Neural cell (in vitro differentiated cells): Measurements from ENCODE around the gene FTL. TPM values are rescaled to one million over a fixed set of nuclear protein-coding genes. Genes with fewer than 3 reads are reported as not detected.

Source experiments
- H2AFZ ChIP-seq: fragments of 200-600, 300-800 bp; sonication (generic), shearing (Covaris generic); 2 replicates; pipeline ENCODE4 v1.6.0; 2014; ENCODE audit warnings: low read depth, mild to moderate bottlenecking, antibody characterized with exemption, low read length, moderate library complexity
- H3F3A ChIP-seq: fragments of 200-600 bp; shearing (Covaris generic); 2 replicates; pipeline ENCODE4 v1.6.1; 2016; ENCODE audit warnings: mild to moderate bottlenecking, moderate library complexity, mixed read lengths, antibody characterized with exemption, low read length; ENCODE audit not compliant: insufficient read depth, poor library complexity, severe bottlenecking
- H3K27ac ChIP-seq: fragments of 200-600, 300-800 bp; sonication (generic), shearing (Covaris generic); 2 replicates; pipeline ENCODE4 v1.5.1; 2014; ENCODE audit warnings: mild to moderate bottlenecking, low read length, moderate library complexity
- H3K27me3 ChIP-seq: fragments of 300-800, 200-600 bp; sonication (generic), shearing (Covaris generic); 2 replicates; pipeline ENCODE4 v1.6.0; 2014; ENCODE audit warnings: mild to moderate bottlenecking, low read depth, low read length, moderate library complexity; ENCODE audit not compliant: insufficient read depth
- H3K36me3 ChIP-seq: fragments of 300-800, 200-600 bp; sonication (generic), shearing (Covaris generic); 2 replicates; pipeline ENCODE4 v1.5.1; 2014; ENCODE audit warnings: mild to moderate bottlenecking, antibody characterized with exemption, low read length, moderate library complexity; ENCODE audit not compliant: insufficient read depth
- H3K4me2 ChIP-seq: fragments of 300-800, 200-600 bp; sonication (generic), shearing (Covaris generic); 2 replicates; pipeline ENCODE4 v1.6.0; 2014; ENCODE audit warnings: mild to moderate bottlenecking, low read length
- H3K4me3 ChIP-seq: fragments of 300-800, 200-600 bp; sonication (generic), shearing (Covaris generic); 2 replicates; pipeline ENCODE4 v1.5.1; 2014; ENCODE audit warnings: mild to moderate bottlenecking, low read length, moderate library complexity
- H3K79me2 ChIP-seq: fragments of 200-600 bp; shearing (Covaris generic); replicated peaks from 2 replicates; pipeline ENCODE4 v1.6.0; 2014; ENCODE audit warnings: mild to moderate bottlenecking, low read length, moderate library complexity; ENCODE audit not compliant: insufficient read depth
- H3K9ac ChIP-seq: fragments of 300-800, 200-600 bp; sonication (generic), shearing (Covaris generic); 2 replicates; pipeline ENCODE4 v1.6.1; 2016; ENCODE audit warnings: mild to moderate bottlenecking, low read length, mixed read lengths
- H3K9me2 ChIP-seq: fragments of 200-600 bp; shearing (Covaris generic); 2 replicates; pipeline ENCODE4 v1.6.1; 2016; ENCODE audit warnings: mild to moderate bottlenecking, low read length, mixed read lengths; ENCODE audit not compliant: insufficient read depth
- H3K9me3 ChIP-seq: fragments of 200-600, 300-800 bp; sonication (generic), shearing (Covaris generic); 2 replicates; pipeline ENCODE4 v1.6.1; 2016; ENCODE audit warnings: mild to moderate bottlenecking, mixed run types, low read length, moderate library complexity, mixed read lengths
- H4K20me1 ChIP-seq: fragments of 200-600 bp; shearing (Covaris generic); 2 replicates; pipeline ENCODE4 v1.6.1; 2016; ENCODE audit warnings: mild to moderate bottlenecking, mixed run types; ENCODE audit not compliant: insufficient read depth
- CTCF ChIP-seq: fragments of 450-650 bp; IDR thresholded peaks from 2 replicates; pipeline ENCODE4 v1.5.1; 2014; ENCODE audit warnings: antibody characterized with exemption, mild to moderate bottlenecking, moderate library complexity; ENCODE audit not compliant: poor library complexity, severe bottlenecking
- EP300 ChIP-seq: fragments of 450-650 bp; conservative IDR thresholded peaks from 2 replicates; pipeline ENCODE4 v1.6.1; 2014; ENCODE audit warnings: antibody characterized with exemption, mild to moderate bottlenecking, moderate library complexity; ENCODE audit not compliant: poor library complexity, severe bottlenecking
- EZH2 ChIP-seq: fragments of 200-600, 300-800 bp; shearing (Covaris generic), sonication (generic); IDR thresholded peaks from 2 replicates; pipeline ENCODE4 v1.6.1; 2014; ENCODE audit warnings: antibody characterized with exemption, low read length, borderline replicate concordance, mild to moderate bottlenecking; ENCODE audit not compliant: insufficient read depth, poor library complexity, severe bottlenecking
- MXI1 ChIP-seq: fragments of 450-650 bp; conservative IDR thresholded peaks from 2 replicates; pipeline ENCODE4 v1.6.1; 2014; ENCODE audit warnings: antibody characterized with exemption, mild to moderate bottlenecking; ENCODE audit not compliant: poor library complexity, severe bottlenecking
- POLR2AphosphoS5 ChIP-seq: IDR thresholded peaks from 2 replicates; pipeline ENCODE4 v1.6.1; 2012
- RAD21 ChIP-seq: fragments of 450-650 bp; conservative IDR thresholded peaks from 2 replicates; pipeline ENCODE4 v1.6.1; 2014; ENCODE audit warnings: antibody characterized with exemption, mild to moderate bottlenecking, moderate library complexity
- REST ChIP-seq: IDR thresholded peaks from 2 replicates; pipeline ENCODE4 v1.6.1; 2012; ENCODE audit warnings: borderline replicate concordance
- SMC3 ChIP-seq: fragments of 450-650 bp; conservative IDR thresholded peaks from 2 replicates; pipeline ENCODE4 v1.6.1; 2014; ENCODE audit warnings: antibody characterized with exemption, mild to moderate bottlenecking, moderate library complexity; ENCODE audit not compliant: poor library complexity
- TAF1 ChIP-seq: IDR thresholded peaks from 2 replicates; pipeline ENCODE4 v1.6.1; 2012; ENCODE audit warnings: low read depth
- polyA plus RNA-seq: library from polyadenylated mRNA; depleted of rRNA; stranded (reverse); fragments of >200 nt; gene quantifications from 2 replicates; pipeline ENCODE4 v1.2.3, GENCODE V29; 2014

The FTL gene
- polyA plus RNA-seq, 1 donor from 2014 or later = 886 TPM

GRCh38 chr19:48953990-48954594 is 11.0 kb upstream of the FTL start:
- Histone ChIP-seq H3K4me2 (peak overlapping the region; percentile 40), H2AFZ (peak overlapping the region; percentile 27), H3K4me3 (peak overlapping the region; percentile 94), H3F3A (no peaks in the 10 kb centered on the region), H3K27me3 (no peaks in the 10 kb centered on the region), H4K20me1 (no peaks in the 10 kb centered on the region), H3K9me3 (no peaks in the 10 kb centered on the region), H3K79me2 (peaks cover 9% of the 10 kb centered on the region), H3K9ac (peak overlapping the region; percentile 92), H3K9me2 (no peaks in the 10 kb centered on the region), H3K36me3 (no peaks in the 10 kb centered on the region), H3K27ac (peak overlapping the region; percentile 32)
- no peak for TF ChIP-seq SMC3
- no peak for TF ChIP-seq POLR2AphosphoS5
- TF ChIP-seq REST = no peak
- TF ChIP-seq EZH2 = no peak
- no peak for TF ChIP-seq MXI1
- TF ChIP-seq RAD21 = no peak
- TF ChIP-seq TAF1 = no peak
- no peak for TF ChIP-seq EP300
- TF ChIP-seq CTCF = no peak

- H3K9me2 ChIP-seq = no peaks in the 10 kb centered on the region
- peaks cover 9% of the 10 kb centered on the region for H3K79me2 ChIP-seq
- no peaks in the 10 kb centered on the region for H3K36me3 ChIP-seq
- no peaks in the 10 kb centered on the region for H3K9me3 ChIP-seq
- no peaks in the 10 kb centered on the region for H3K27me3 ChIP-seq
- peak within 1 kb of the TSS; percentile 94 for H3K4me3 ChIP-seq
- no peaks in the 10 kb centered on the region for H3F3A ChIP-seq
- peak within 1 kb of the TSS; percentile 92 for H3K9ac ChIP-seq
- no peaks in the 10 kb centered on the region for H4K20me1 ChIP-seq
- TF ChIP-seq EZH2 (no peak), MXI1 (peak; percentile 87), POLR2AphosphoS5 (peak; percentile 69), EP300 (peak; percentile 67), SMC3 (peak; percentile 52), REST (peak; percentile 50), RAD21 (peak; percentile 45), TAF1 (no peak), CTCF (peak; percentile 41)
- peak within 1 kb of the TSS; percentile 76 for H2AFZ ChIP-seq
- peak within 1 kb of the TSS; percentile 92 for H3K4me2 ChIP-seq
- peak within 1 kb of the TSS; percentile 63 for H3K27ac ChIP-seq
These were observed 10.4 kb upstream of the FTL start, which contains the start of gene BAX for GRCh38 chr19:48954595-48955307. Gene BAX, plus strand, starts transcription at chr19:48954875. Its CDS starts 54 bp downstream, at chr19:48954929.
